HepG2 (cell line): ENCODE measurements around the gene CPA5. TPM values are rescaled to one million over a fixed set of nuclear protein-coding genes. Genes with fewer than 3 reads are reported as not detected.
A peak's percentile ranks its signal among the peaks of the same experiment; 100 is the strongest.

Experiments used
- ATAC-seq: fragments of 200-7000 bp; cut with Tn5 transposase; 3 replicates; pipeline ENCODE4 v1.9.1; 2020; ENCODE audit warnings: mild to moderate bottlenecking, moderate library complexity
- BruUV-seq: library from RNA; stranded (reverse); fragments of 400-500 nt; replicated peaks from 2 replicates; lab custom pipeline; 2021; lab: Mats Ljungman, UMichigan
- CTCF ChIA-PET: fragments of 300-600 bp; formaldehyde crosslinking; extraction: SDS; loops from one replicate; lab custom pipeline; 2021; ENCODE audit warnings: low total read pairs, inconsistent platforms, low intra/inter-chr PET ratio; lab: Yijun Ruan, JAX
- POLR2A ChIA-PET: fragments of 350-600 bp; sonication (Branson Sonifier 250); formaldehyde crosslinking; loops from one replicate; lab custom pipeline; 2020; ENCODE audit warnings: antibody characterized with exemption, inconsistent platforms; lab: Yijun Ruan, JAX
- DNase-seq: peaks from one replicate; pipeline ENCODE4 v3.0.0-alpha.2; 2015; ENCODE audit warnings: low spot score
- FAIRE-seq: peaks from 3 replicates; lab custom pipeline; 2011; peaks lifted over from hg19 to GRCh38; lab: Jason Lieb, UNC
- H2AFZ ChIP-seq: one replicate; pipeline ENCODE4 v1.6.1; 2011; ENCODE audit warnings: low read length, inconsistent platforms
- H3K27ac ChIP-seq: fragments of 300-600 bp; 3 replicates; pipeline ENCODE4 v1.8.0; 2011; ENCODE audit warnings: mixed run types, mild to moderate bottlenecking, mixed read lengths, low read length, inconsistent platforms; ENCODE audit not compliant: insufficient read depth; ENCODE audit errors: extremely low read length
- H3K27me3 ChIP-seq, 2 experiments: fragments of 200-600 bp in 1 of 2; 2 replicates in 1 of 2; 3 replicates in 1 of 2; pipeline versions ENCODE4 v1.6.0 to v1.8.0; 2011; ENCODE audit warnings: low read length in 2 of 2, mild to moderate bottlenecking in 2 of 2, moderate library complexity in 2 of 2, inconsistent platforms in 1 of 2; ENCODE audit not compliant: insufficient read depth in 2 of 2, control insufficient read depth in 1 of 2
- H3K36me3 ChIP-seq, 2 experiments: fragments of 200-600 bp in 1 of 2; replicated peaks in 1 of 2; 2 replicates in 1 of 2; 3 replicates in 1 of 2; pipeline versions ENCODE4 v1.5.1 to v1.8.0; 2011; ENCODE audit warnings: low read length in 2 of 2, inconsistent platforms in 1 of 2; ENCODE audit not compliant: insufficient read depth in 2 of 2, control insufficient read depth in 1 of 2
- H3K4me1 ChIP-seq: 2 replicates; pipeline ENCODE4 v1.5.1; 2012; ENCODE audit warnings: low read length, inconsistent platforms; ENCODE audit not compliant: insufficient read depth
- H3K4me2 ChIP-seq: 2 replicates; pipeline ENCODE4 v1.6.0; 2011; ENCODE audit warnings: low read depth, low read length, inconsistent platforms
- H3K4me3 ChIP-seq, 3 experiments: fragments of 200-600 bp in 1 of 3; sonication (generic), shearing (Covaris generic) in 1 of 3; replicated peaks in 1 of 3; 2 replicates each; pipeline ENCODE4 v1.5.1; 2011 to 2016; ENCODE audit warnings: low read length in 3 of 3, inconsistent platforms in 2 of 3, low read depth in 2 of 3, mild to moderate bottlenecking in 2 of 3, control low read depth in 1 of 3, mixed read lengths in 1 of 3; ENCODE audit not compliant: insufficient read depth in 1 of 3
- H3K79me2 ChIP-seq: one replicate; pipeline ENCODE4 v1.6.1; 2011; ENCODE audit warnings: low read length, inconsistent platforms; ENCODE audit not compliant: insufficient read depth
- H3K9ac ChIP-seq: 2 replicates; pipeline ENCODE4 v1.6.0; 2011; ENCODE audit warnings: mild to moderate bottlenecking, low read depth, low read length, inconsistent platforms; ENCODE audit not compliant: insufficient read depth
- H3K9me3 ChIP-seq: 2 replicates; pipeline ENCODE4 v1.5.1; 2012; ENCODE audit warnings: mild to moderate bottlenecking, low read length
- H4K20me1 ChIP-seq: 2 replicates; pipeline ENCODE4 v1.6.0; 2011; ENCODE audit warnings: inconsistent platforms, mild to moderate bottlenecking, low read length, moderate library complexity; ENCODE audit not compliant: insufficient read depth
- EHMT2 ChIP-seq: fragments of 200-600 bp; sonication (generic); IDR thresholded peaks from 2 replicates; pipeline ENCODE4 v1.7.0; 2017; ENCODE audit warnings: antibody characterized with exemption, low read depth, low read length, borderline replicate concordance
- IRF9 ChIP-seq: sonication (generic); formaldehyde crosslinking; IDR thresholded peaks from 2 replicates; pipeline ENCODE4 v1.8.0; 2022; ENCODE audit warnings: missing genetic modification reagents, mild to moderate bottlenecking, borderline replicate concordance
- ISX ChIP-seq: sonication (generic); formaldehyde crosslinking; conservative IDR thresholded peaks from 2 replicates; pipeline ENCODE4 v1.5.0; 2020; ENCODE audit warnings: missing genetic modification reagents
- KLF11 ChIP-seq: IDR thresholded peaks from 2 replicates; pipeline ENCODE4 v1.6.1; 2016; ENCODE audit warnings: missing compliant biosample characterization
- NFATC3 ChIP-seq: sonication (generic); formaldehyde crosslinking; IDR thresholded peaks from 2 replicates; pipeline ENCODE4 v1.5.1; 2020; ENCODE audit warnings: mild to moderate bottlenecking, missing genetic modification reagents
- SP5 ChIP-seq: IDR thresholded peaks from 2 replicates; pipeline ENCODE4 v1.6.1; 2016; ENCODE audit warnings: low read depth, borderline replicate concordance
- SRF ChIP-seq: IDR thresholded peaks from 2 replicates; pipeline ENCODE4 v1.6.1; 2011; ENCODE audit warnings: mild to moderate bottlenecking, low read depth, low read length, moderate library complexity
- ZBTB34 ChIP-seq: sonication (generic); formaldehyde crosslinking; IDR thresholded peaks from 2 replicates; pipeline ENCODE4 v1.8.0; 2022; ENCODE audit warnings: mild to moderate bottlenecking, missing genetic modification reagents
- ZNF746 ChIP-seq: sonication (generic); formaldehyde crosslinking; IDR thresholded peaks from 2 replicates; pipeline ENCODE4 v1.8.0; 2022; ENCODE audit warnings: mild to moderate bottlenecking, missing genetic modification reagents
- WGBS: methylation state at CpG from one replicate; pipeline ENCODE4 v1.1.6; 2017; ENCODE audit warnings: low lambda C conversion rate; 5-methylcytosine and 5-hydroxymethylcytosine counted together
- in situ Hi-C: cut with HindIII; loops from 2 replicates; pipeline ENCODE4 v1.10.0; 2017; ENCODE audit warnings: low pct_unique_long_range_greater_than_20kb; ENCODE audit not compliant: extremely low pct_ligation_motif_present
- intact Hi-C: fragments of 100-400 bp; cut with micrococcal nuclease; formaldehyde crosslinking; loops from one replicate; pipeline ENCODE4 v1.10.0; 2022; ENCODE audit not compliant: unreplicated experiment
- polyA plus RNA-seq, 8 experiments: library from polyadenylated mRNA; depleted of rRNA in 3 of 8; stranded (reverse) in 7 of 8; unstranded in 1 of 8; fragments of >200 nt; fragmentation: Illumina TruSeq in 4 of 8; extraction: Trizol in 4 of 8; gene quantifications; 2 replicates each; pipeline versions ENCODE4 v1.2.1 to v1.2.3, GENCODE V29; 2011 to 2016; ENCODE audit warnings: low read depth in 4 of 8, missing spikeins in 1 of 8, mixed read lengths in 1 of 8; ENCODE audit not compliant: insufficient read depth in 1 of 8
- total RNA-seq, 5 experiments: library from RNA; depleted of rRNA; stranded (reverse); fragments of >200 nt; fragmentation: Illumina TruSeq; extraction: Trizol; gene quantifications; 2 replicates each; pipeline ENCODE4 v1.2.3, GENCODE V29; 2016; ENCODE audit warnings: low read depth in 1 of 5

Gene CPA5
- total and polyA plus RNA-seq, 2 of the 13 experiments (the other 11 are each of a cell fraction or from before 2014, with no cell fraction given): 0.48 TPM; not detected in 1

GRCh38 chr7:130365088-130365487 lies 20.5 kb downstream of the CPA5 start (continued):
- no peak for TF ChIP-seq ISX
- no peak for TF ChIP-seq KLF11 (CRISPR knock-in tag)
- TF ChIP-seq EHMT2: no peak
- no peak for TF ChIP-seq ZNF746 (CRISPR knock-in tag)
- TF ChIP-seq NFATC3: no peak
- no peak for TF ChIP-seq IRF9 (CRISPR knock-in tag)
- no peak for TF ChIP-seq SP5

GRCh38 chr7:130365511-130366441 lies 21.2 kb downstream of the CPA5 start:
- 72% methylated on average over 14 of the region's 15 CpGs for WGBS
- TF ChIP-seq ZBTB34 (CRISPR knock-in tag) (no peak), SRF (peak; percentile 61)
- Histone ChIP-seq H2AFZ (no peak overlapping the region), H3K4me2 (no peak overlapping the region), H4K20me1 (no peaks in the 10 kb centered on the region), H3K9me3 (no peaks in the 10 kb centered on the region), H3K79me2 (no peaks in the 10 kb centered on the region), H3K27ac (no peak overlapping the region), H3K27me3 (peaks cover 1 to 24% of the 10 kb centered on the region in 2 experiments; a peak in 4 of 5 replicates), H3K36me3 (no peaks in the 10 kb centered on the region), H3K4me1 (peaks cover 65% of the 10 kb centered on the region), H3K9ac (no peak overlapping the region), H3K4me3 (no peak overlapping the region)
- DNase-seq: no peak
- no TSS peak for BruUV-seq
- in situ Hi-C loops: no loop called here
- intact Hi-C loops: loop anchor here (5.0 kb wide), 1 partner anchor 102 kb away; no protein-coding TSS in a partner anchor
- no peak for FAIRE-seq
- ATAC-seq: no peak
- ChIA-PET CTCF (no interaction called here), POLR2A (no interaction called here)
